HepG2 (cell line): ENCODE results near the gene APEX1. TPM values are rescaled to one million over a fixed set of nuclear protein-coding genes. Genes with fewer than 3 reads are reported as not detected.

Experiments
- AKAP8 ChIP-seq: sonication (generic); formaldehyde crosslinking; IDR thresholded peaks from 2 replicates; pipeline ENCODE4 v1.5.1; 2020; ENCODE audit warnings: mild to moderate bottlenecking, missing genetic modification reagents
- CREM ChIP-seq, 2 experiments: sonication (generic) in 1 of 2; formaldehyde crosslinking in 1 of 2; IDR thresholded peaks; 2 replicates each; pipeline versions ENCODE4 v1.4.0 to v1.6.1; 2016 to 2020; ENCODE audit warnings: antibody characterized with exemption in 1 of 2, mild to moderate bottlenecking in 1 of 2, missing genetic modification reagents in 1 of 2
- NFIC ChIP-seq: IDR thresholded peaks from 2 replicates; pipeline ENCODE4 v1.6.1; 2012; ENCODE audit warnings: mild to moderate bottlenecking, low read length, inconsistent platforms
- ZSCAN22 ChIP-seq: sonication (generic); formaldehyde crosslinking; IDR thresholded peaks from 2 replicates; pipeline ENCODE4 v1.4.0; 2020; ENCODE audit warnings: mild to moderate bottlenecking, missing genetic modification reagents
- polyA plus RNA-seq, 8 experiments: library from polyadenylated mRNA; depleted of rRNA in 3 of 8; stranded (reverse) in 7 of 8; unstranded in 1 of 8; fragments of >200 nt; fragmentation: Illumina TruSeq in 4 of 8; extraction: Trizol in 4 of 8; gene quantifications; 2 replicates each; pipeline versions ENCODE4 v1.2.1 to v1.2.3, GENCODE V29; 2011 to 2016; ENCODE audit warnings: low read depth in 4 of 8, missing spikeins in 1 of 8, mixed read lengths in 1 of 8; ENCODE audit not compliant: insufficient read depth in 1 of 8
- total RNA-seq, 5 experiments: library from RNA; depleted of rRNA; stranded (reverse); fragments of >200 nt; fragmentation: Illumina TruSeq; extraction: Trizol; gene quantifications; 2 replicates each; pipeline ENCODE4 v1.2.3, GENCODE V29; 2016; ENCODE audit warnings: low read depth in 1 of 5
- TF ChIP-seq, protein P1 (sequence below): sonication (generic); formaldehyde crosslinking; IDR thresholded peaks from 2 replicates; pipeline ENCODE4 v1.4.0; 2020; ENCODE audit warnings: mild to moderate bottlenecking, missing genetic modification reagents
- TF ChIP-seq, protein P2 (sequence below): sonication (generic); formaldehyde crosslinking; conservative IDR thresholded peaks from 2 replicates; pipeline ENCODE4 v1.8.0; 2022; ENCODE audit warnings: missing genetic modification reagents

The APEX1 gene
- total and polyA plus RNA-seq, 2 of the 13 experiments (the other 11 are each of a cell fraction or from before 2014, with no cell fraction given), result 171 to 405 TPM

DNA sequence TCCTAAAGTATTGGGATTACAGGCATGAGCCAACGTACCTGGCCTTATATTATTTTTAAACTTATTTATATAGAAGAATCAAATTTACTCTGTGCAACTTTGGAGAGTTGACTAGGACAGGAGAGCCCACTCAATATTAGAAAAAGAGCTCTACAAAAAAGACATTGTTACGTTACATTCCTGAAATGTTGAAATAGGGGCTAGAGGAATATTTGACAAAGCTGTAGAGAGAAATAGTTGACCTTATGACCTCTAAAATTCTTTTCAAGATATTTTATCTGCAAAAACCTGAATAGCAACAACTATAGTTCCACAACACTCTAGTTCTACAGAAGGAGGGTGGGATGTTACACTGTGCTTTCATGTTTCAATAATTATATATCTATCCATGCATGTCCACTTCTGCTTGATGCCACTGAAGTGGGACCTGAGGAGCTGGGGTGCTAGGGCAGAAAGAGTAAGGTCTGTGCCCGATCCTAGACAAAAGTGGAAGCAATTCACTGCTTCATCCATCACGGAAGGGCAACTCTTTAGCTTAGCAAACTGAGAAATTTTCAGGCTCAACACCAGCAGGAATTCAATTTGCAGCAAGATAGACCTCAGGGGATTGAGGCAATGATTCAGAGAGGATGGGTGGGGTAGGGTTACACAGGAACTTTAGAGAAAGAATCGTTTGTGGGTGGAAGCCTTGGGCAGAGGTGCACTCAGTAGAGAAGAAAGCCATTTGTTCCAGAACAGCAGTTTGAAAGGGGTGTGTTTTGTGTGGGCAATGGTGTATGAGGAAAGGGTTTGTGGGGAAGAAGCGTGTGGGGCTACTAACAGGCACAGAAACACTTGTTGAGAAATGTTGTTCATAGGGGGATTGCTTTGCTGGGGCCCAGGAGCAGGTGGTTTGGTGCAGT lies 34.3 kb downstream of the APEX1 start (continued):
- peak; percentile 29; the same call in 1 of the 2 replicates for TF ChIP-seq CREM (IDR thresholded peaks at IDR 0.05)
- TF ChIP-seq CREM (CRISPR knock-in tag; IDR thresholded peaks at IDR 0.05), result no peak
- TF ChIP-seq ZSCAN22 (CRISPR knock-in tag), result no peak
- no peak for TF ChIP-seq AKAP8 (CRISPR knock-in tag)
- TF ChIP-seq, protein P1, sequence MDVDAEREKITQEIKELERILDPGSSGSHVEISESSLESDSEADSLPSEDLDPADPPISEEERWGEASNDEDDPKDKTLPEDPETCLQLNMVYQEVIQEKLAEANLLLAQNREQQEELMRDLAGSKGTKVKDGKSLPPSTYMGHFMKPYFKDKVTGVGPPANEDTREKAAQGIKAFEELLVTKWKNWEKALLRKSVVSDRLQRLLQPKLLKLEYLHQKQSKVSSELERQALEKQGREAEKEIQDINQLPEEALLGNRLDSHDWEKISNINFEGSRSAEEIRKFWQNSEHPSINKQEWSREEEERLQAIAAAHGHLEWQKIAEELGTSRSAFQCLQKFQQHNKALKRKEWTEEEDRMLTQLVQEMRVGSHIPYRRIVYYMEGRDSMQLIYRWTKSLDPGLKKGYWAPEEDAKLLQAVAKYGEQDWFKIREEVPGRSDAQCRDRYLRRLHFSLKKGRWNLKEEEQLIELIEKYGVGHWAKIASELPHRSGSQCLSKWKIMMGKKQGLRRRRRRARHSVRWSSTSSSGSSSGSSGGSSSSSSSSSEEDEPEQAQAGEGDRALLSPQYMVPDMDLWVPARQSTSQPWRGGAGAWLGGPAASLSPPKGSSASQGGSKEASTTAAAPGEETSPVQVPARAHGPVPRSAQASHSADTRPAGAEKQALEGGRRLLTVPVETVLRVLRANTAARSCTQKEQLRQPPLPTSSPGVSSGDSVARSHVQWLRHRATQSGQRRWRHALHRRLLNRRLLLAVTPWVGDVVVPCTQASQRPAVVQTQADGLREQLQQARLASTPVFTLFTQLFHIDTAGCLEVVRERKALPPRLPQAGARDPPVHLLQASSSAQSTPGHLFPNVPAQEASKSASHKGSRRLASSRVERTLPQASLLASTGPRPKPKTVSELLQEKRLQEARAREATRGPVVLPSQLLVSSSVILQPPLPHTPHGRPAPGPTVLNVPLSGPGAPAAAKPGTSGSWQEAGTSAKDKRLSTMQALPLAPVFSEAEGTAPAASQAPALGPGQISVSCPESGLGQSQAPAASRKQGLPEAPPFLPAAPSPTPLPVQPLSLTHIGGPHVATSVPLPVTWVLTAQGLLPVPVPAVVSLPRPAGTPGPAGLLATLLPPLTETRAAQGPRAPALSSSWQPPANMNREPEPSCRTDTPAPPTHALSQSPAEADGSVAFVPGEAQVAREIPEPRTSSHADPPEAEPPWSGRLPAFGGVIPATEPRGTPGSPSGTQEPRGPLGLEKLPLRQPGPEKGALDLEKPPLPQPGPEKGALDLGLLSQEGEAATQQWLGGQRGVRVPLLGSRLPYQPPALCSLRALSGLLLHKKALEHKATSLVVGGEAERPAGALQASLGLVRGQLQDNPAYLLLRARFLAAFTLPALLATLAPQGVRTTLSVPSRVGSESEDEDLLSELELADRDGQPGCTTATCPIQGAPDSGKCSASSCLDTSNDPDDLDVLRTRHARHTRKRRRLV, result no peak
- TF ChIP-seq, protein P2, sequence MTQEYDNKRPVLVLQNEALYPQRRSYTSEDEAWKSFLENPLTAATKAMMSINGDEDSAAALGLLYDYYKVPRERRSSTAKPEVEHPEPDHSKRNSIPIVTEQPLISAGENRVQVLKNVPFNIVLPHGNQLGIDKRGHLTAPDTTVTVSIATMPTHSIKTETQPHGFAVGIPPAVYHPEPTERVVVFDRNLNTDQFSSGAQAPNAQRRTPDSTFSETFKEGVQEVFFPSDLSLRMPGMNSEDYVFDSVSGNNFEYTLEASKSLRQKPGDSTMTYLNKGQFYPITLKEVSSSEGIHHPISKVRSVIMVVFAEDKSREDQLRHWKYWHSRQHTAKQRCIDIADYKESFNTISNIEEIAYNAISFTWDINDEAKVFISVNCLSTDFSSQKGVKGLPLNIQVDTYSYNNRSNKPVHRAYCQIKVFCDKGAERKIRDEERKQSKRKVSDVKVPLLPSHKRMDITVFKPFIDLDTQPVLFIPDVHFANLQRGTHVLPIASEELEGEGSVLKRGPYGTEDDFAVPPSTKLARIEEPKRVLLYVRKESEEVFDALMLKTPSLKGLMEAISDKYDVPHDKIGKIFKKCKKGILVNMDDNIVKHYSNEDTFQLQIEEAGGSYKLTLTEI (CRISPR knock-in tag), result no peak
- no peak for TF ChIP-seq NFIC
